HG03159 (cell line): ENCODE measurements around the gene DPYD.

Experiments
- ATAC-seq: cut with Tn5 transposase; IDR thresholded peaks from one replicate; pipeline ENCODE4 v1.9.1; 2021; ENCODE audit warnings: mild to moderate bottlenecking, moderate library complexity; ENCODE audit not compliant: unreplicated experiment

The DPYD gene

GRCh38 chr1:97332716-97333115 lies 588.1 kb downstream of the DPYD start:
- ATAC-seq, result no peak

GRCh38 chr1:97331165-97331564 lies 589.7 kb downstream of the DPYD start:
- no peak for ATAC-seq

DNA sequence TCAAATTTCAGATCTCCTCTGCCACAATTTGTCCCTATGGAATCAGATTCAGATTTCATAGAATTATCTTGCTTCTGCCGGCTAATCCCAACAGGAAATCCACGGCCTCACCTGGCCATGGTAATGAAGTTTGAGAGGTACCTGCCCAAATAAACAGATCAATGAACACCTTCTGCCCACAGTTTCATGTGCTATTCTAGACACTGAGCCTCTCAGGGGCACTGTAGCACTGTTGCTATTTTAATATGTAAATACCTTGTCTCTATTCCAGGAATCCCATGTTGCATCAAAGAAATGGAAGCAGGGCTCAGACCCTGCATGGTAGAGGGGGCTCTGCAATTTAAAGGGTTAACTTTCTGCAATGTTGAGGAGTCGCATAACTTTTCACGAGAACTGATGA lies 606.1 kb downstream of the DPYD start:
- ATAC-seq, result no peak

GRCh38 chr1:97308131-97308530 lies 612.7 kb downstream of the DPYD start:
- ATAC-seq, result no peak

- ATAC-seq, result no peak
Measured at GRCh38 chr1:97307568-97307967, 613.3 kb downstream of the DPYD start.

- ATAC-seq, result no peak
Measured at GRCh38 chr1:97307151-97307550, 613.7 kb downstream of the DPYD start.

DNA sequence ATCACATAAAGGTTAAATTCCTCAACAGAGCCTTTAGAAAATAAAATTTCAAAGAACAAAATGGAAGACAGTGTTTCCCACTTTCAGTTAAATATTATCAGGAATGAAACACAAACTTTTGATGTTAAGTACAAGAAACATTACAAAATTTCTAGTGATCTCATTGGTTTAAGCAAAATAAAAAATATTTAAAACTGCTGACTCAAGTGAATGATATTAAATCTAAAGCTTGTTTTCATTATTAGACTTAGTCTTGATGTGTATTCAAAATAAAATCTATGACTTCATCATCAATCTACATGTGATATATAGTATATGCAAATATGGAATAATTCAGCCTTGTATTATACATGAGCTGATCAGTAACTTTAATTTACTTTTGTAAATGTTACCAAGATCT lies 614.3 kb downstream of the DPYD start:
- ATAC-seq, result no peak

DNA sequence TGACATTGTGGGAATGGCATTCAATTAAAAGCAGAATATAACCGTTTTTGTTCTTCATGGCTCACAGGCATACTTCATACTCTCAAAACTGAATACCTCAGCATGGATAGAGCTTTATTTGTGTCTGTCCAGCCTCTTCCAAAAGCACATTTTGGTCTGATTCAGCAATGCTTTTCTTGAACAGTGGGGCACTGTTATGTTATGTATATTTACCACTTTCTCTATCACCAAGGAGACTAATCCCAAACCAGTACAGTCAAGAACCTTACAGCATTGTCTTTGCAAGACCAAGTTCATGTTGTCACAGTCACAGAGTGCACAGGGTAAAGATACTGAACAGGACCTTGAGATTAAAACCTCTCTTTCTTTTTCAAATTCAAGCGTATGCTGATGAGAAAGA lies 616.5 kb downstream of the DPYD start:
- no peak for ATAC-seq

DNA sequence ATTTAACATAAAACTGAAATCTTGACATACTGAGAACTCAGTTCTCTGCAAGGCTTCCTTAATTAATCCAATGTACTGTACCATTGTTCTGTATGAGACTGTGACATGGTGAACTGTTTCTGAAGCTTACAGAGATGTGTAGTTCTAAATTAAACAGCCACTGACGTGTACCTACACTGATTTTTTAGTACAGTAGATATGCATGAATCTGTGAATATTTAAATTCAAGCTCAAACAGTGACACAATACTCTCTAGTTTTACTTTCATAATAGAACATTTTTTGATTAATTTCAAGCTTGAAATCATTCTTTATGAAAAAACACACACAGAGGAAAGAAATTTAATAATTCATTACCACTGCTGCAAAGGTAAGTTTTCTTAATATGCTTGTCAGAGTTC lies 621.9 kb downstream of the DPYD start:
- no peak for ATAC-seq

DNA sequence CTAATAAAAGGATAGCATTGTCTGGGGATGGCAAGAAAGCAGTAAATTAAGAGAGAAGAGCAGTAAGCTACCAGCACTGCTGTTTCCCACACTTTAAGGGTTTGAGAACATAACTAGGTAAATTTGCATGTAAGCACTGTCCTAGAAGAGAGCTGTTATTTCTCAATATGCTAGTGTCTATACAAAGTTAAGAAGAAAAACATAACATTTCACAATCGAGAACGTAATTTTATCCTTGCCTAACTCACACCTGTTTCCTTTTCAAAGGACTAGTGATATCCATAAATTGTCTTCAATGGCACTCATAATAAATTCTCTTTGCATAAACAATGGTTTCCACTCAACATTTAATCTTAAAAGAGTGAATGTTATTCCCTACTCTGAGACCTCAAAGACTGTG lies 623.2 kb downstream of the DPYD start:
- no peak for ATAC-seq

DNA sequence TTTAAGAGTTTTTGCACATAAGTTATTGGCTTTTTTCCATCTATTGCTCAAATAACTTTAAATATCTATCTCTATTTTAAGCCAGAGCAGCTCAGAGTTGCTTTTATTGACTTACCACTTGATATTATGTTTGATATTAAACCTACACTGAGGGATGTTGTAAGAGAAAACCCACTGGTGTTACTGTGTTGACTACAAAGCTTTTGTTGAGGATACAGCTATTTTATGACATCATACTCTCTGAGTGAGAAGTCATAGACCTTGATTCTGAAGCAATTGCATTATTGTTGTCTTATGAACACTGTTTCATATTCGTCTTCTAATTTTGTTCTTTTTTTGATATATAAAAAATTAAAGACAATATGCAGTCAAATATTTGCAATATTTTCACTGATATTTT lies 638.9 kb downstream of the DPYD start:
- no peak for ATAC-seq

DNA sequence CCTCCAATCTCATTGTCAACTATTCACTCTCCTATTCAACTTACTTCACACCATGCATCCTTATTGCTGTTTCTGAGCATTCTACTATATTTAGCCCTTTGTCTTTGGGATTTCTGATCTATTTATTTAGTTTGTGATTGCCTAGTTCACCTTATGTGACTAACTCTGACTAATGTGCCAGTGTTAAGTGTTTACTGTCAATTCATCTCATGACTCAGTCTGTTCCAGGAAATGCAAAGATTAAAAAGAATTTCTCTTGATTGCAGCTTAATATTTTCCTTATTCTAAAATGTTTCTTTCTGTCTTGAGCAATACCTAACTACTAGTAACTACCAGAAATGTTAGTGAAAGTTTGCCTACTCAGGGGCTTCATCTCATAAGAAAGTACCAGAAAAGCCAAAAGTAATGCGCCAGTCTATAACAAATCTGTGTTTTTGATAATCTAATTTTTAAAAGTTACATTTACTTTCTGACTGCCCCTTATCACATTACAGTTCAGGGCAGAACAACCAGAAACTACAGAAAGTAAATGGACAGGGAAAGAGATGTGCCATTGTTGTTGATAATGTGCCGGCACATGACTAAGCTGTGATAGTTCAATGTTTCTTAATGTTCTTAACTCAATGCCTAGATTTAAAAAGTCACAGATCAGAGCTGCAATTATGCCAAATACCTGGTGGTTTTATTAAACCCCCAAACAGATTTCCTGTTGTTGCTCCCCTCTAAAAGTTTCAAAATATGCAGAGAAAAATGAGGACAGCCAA lies 642.8 kb downstream of the DPYD start:
- no peak for ATAC-seq

GRCh38 chr1:97271916-97272788 lies 648.7 kb downstream of the DPYD start:
- no peak for ATAC-seq

DNA sequence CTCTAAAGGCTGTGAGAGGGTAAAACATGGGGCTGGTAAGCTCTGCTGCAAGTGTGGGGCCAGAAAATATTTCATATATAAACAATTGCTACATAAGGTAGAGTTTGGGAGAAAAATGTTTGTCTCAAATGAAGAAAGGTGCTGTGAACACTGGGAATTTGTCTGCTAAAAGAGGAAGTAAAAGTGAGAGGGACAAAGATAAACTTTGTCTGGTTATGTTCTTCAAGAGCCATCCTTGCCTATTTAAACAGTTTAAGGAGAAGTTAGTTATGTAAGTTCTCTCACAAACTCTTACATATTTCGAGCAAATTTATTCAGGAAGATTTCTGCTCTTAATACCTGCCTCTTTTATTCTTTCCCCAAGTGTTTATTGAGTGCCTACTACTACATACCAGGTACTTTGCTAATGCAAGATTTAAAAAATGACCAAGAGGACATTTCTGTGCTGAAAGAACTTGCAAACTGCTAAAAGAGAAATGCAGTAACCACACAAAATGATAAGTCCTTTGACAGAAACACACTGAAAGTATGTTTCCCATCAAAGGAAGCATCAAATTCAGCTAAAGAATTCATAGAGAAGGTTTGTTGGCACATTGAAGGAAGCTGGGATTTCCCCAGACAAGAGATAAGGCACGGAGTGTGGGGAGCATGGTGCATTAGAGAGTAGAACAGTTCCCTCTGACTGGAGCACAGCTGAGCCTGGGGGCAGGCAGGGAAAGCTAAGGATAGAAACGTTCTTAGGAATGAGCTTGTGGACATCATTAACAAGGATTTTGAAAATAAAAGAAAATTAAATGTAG lies 650.1 kb downstream of the DPYD start:
- no peak for ATAC-seq

DNA sequence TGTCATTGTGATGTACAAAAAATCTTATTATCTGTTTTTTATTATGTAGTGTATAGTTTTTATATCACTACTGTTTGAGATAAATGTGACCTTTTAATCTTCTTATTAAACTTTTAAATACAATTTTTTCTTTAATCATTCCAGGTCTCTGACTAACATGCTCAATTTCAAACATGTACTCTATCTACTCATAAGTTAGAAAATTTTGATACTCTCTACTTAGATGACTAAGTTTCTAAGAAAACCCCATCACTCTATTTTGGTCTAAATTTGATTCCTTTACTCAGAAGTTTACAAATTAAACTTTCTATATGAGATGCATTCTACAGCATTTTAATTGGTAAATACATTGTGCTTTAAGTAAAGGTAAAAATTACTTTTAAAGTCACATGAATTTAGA lies 655.2 kb downstream of the DPYD start:
- no peak for ATAC-seq

- no peak for ATAC-seq
Measured at GRCh38 chr1:97262842-97263241, 658.0 kb downstream of the DPYD start.

DNA sequence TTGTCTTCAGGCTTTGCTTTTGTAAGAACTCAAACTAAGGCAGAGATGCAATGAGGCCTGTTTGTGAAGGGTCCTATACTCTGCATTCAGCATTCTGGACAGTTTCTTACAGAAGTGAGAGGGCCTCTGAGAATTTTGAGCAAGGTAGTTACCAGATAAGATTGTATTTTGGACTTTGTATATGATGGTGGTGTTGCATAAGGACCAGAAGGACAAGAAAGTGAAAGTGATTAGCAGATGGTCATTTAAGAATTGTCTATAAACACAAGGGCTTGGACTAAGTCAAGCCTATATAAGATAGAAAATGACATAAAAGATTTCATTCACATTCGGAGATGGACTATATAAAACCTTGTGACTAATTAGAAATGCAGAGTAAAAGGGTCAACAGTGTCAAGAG lies 662.2 kb downstream of the DPYD start:
- no peak for ATAC-seq

- no peak for ATAC-seq
Measured at GRCh38 chr1:97254731-97255463, 665.9 kb downstream of the DPYD start.

- no peak for ATAC-seq
Measured at GRCh38 chr1:97252925-97253324, 667.9 kb downstream of the DPYD start.

DNA sequence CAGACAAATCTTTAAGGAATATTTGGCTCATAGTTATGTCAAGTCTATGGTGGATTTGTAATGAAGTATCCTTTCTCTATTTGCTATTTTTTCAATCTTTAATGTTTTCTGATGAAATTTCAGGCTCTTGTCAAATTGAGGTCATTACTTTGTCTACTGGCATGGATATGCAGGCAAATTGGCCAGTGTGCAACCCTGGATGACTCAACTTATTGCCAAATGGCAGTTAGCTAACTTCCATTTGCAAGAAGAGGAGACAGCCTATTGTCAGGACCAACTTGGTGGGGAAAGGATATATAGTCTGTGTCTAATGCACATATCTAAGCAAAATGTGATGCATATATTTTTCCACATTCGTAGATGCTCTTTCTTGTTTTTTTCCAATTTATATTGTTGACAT lies 668.8 kb downstream of the DPYD start:
- no peak for ATAC-seq

GRCh38 chr1:97247196-97247595 lies 673.6 kb downstream of the DPYD start:
- ATAC-seq, result no peak
